A549 (cell line): ENCODE measurements around the gene GCK. TPM values are rescaled to one million over a fixed set of nuclear protein-coding genes. Genes with fewer than 3 reads are reported as not detected.

Source experiments
- ATAC-seq, 2 experiments: fragments of 200-7000 bp in 1 of 2; fragments of >200 bp in 1 of 2; cut with Nextera tagmentation in 1 of 2; cut with Tn5 transposase in 1 of 2; 3 replicates each; pipeline versions ENCODE4 v1.8.0 to v1.9.1; 2018 to 2020; ENCODE audit warnings: mild to moderate bottlenecking in 1 of 2, moderate library complexity in 1 of 2
- CTCF ChIA-PET: fragments of 300-600 bp; sonication (Branson Sonifier 250); formaldehyde crosslinking; extraction: SDS; loops from one replicate; lab custom pipeline; 2021; ENCODE audit warnings: antibody characterized with exemption, inconsistent platforms; lab: Yijun Ruan, JAX
- POLR2A ChIA-PET: fragments of 350-600 bp; formaldehyde crosslinking; extraction: SDS; loops from one replicate; lab custom pipeline; 2021; ENCODE audit warnings: antibody characterized with exemption, inconsistent platforms; lab: Yijun Ruan, JAX
- DNase-seq, 2 experiments: peaks; one replicate each; pipeline versions ENCODE4 v3.0.0 to v3.0.0-alpha.2; 2011 to 2016; ENCODE audit warnings: low read depth in 1 of 2, low spot score in 1 of 2
- FAIRE-seq: peaks from 2 replicates; lab custom pipeline; 2011; peaks lifted over from hg19 to GRCh38; lab: Jason Lieb, UNC
- H3K27ac ChIP-seq, 2 experiments: fragments of >200 bp; sonication (Bioruptor Twin); formaldehyde crosslinking; 3 replicates each; pipeline ENCODE4 v1.5.1; 2016 to 2017
- H3K4me1 ChIP-seq: fragments of >200 bp; sonication (Bioruptor Twin); formaldehyde crosslinking; 3 replicates; pipeline ENCODE4 v1.6.1; 2016
- H3K4me2 ChIP-seq: fragments of >200 bp; sonication (Bioruptor Twin); formaldehyde crosslinking; 3 replicates; pipeline ENCODE4 v1.6.1; 2016
- H3K4me3 ChIP-seq: fragments of >200 bp; sonication (Bioruptor Twin); formaldehyde crosslinking; 3 replicates; pipeline ENCODE4 v1.5.1; 2016
- H3K9me3 ChIP-seq: fragments of >200 bp; sonication (Bioruptor Twin); formaldehyde crosslinking; 3 replicates; pipeline ENCODE4 v1.6.1; 2016
- BHLHE40 ChIP-seq: IDR thresholded peaks from 2 replicates; pipeline ENCODE4 v1.6.1; 2012; ENCODE audit warnings: low read depth, low read length, inconsistent platforms
- CBX2 ChIP-seq: fragments of 200-600 bp; sonication (generic); IDR thresholded peaks from 2 replicates; pipeline ENCODE4 v1.6.1; 2016; ENCODE audit warnings: low read depth, mild to moderate bottlenecking, borderline replicate concordance
- EHMT2 ChIP-seq: fragments of 200-600 bp; sonication (generic); IDR thresholded peaks from 2 replicates; pipeline ENCODE4 v1.6.1; 2016; ENCODE audit warnings: antibody characterized with exemption, low read depth, mild to moderate bottlenecking, moderate library complexity
- FOSB ChIP-seq: fragments of 250-450 bp; sonication (Bioruptor Pico); IDR thresholded peaks from 2 replicates; pipeline ENCODE4 v1.5.0; 2020; ENCODE audit warnings: mild to moderate bottlenecking, moderate library complexity
- HDAC2 ChIP-seq: fragments of 200-600 bp; sonication (generic); IDR thresholded peaks from 2 replicates; pipeline ENCODE4 v1.6.1; 2016
- HOXB5 ChIP-seq: fragments of 250-450 bp; sonication (Bioruptor Pico); IDR thresholded peaks from 2 replicates; pipeline ENCODE4 v1.5.0; 2020; ENCODE audit warnings: mild to moderate bottlenecking, moderate library complexity
- JUNB ChIP-seq: fragments of >200 bp; sonication (Bioruptor Twin); formaldehyde crosslinking; IDR thresholded peaks from 2 replicates; pipeline ENCODE4 v1.6.1; 2016
- KDM1A ChIP-seq: fragments of 200-600 bp; sonication (generic); IDR thresholded peaks from 2 replicates; pipeline ENCODE4 v1.6.1; 2016; ENCODE audit warnings: low read depth, mild to moderate bottlenecking
- NFE2L2 ChIP-seq: fragments of 150-350 bp; conservative IDR thresholded peaks from 2 replicates; pipeline ENCODE4 v1.6.1; 2014; ENCODE audit warnings: low read length
- NPAS2 ChIP-seq: fragments of 250-450 bp; sonication (Bioruptor Pico); IDR thresholded peaks from 2 replicates; pipeline ENCODE4 v1.8.0; 2022; ENCODE audit warnings: mild to moderate bottlenecking, moderate library complexity, borderline replicate concordance
- RARB ChIP-seq: fragments of 250-450 bp; sonication (Bioruptor Pico); IDR thresholded peaks from 2 replicates; pipeline ENCODE4 v1.8.0; 2021; ENCODE audit warnings: mild to moderate bottlenecking, moderate library complexity
- SREBF2 ChIP-seq: fragments of 450-650 bp; IDR thresholded peaks from 2 replicates; pipeline ENCODE4 v1.6.1; 2014; ENCODE audit warnings: mild to moderate bottlenecking, moderate library complexity
- TFCP2L1 ChIP-seq: fragments of 250-450 bp; sonication (Bioruptor Pico); IDR thresholded peaks from 2 replicates; pipeline ENCODE4 v1.5.0; 2021; ENCODE audit warnings: mild to moderate bottlenecking
- ZNF302 ChIP-seq: fragments of 250-450 bp; sonication (Bioruptor Pico); IDR thresholded peaks from 2 replicates; pipeline ENCODE4 v1.9.0; 2021; ENCODE audit warnings: inconsistent platforms, mild to moderate bottlenecking, moderate library complexity
- ZSCAN20 ChIP-seq: fragments of 250-450 bp; sonication (Bioruptor Pico); IDR thresholded peaks from 2 replicates; pipeline ENCODE4 v1.8.0; 2022; ENCODE audit warnings: mild to moderate bottlenecking, moderate library complexity
- WGBS: methylation state at CpG from one replicate; pipeline ENCODE4 v1.1.6; 2017; ENCODE audit errors: missing lambda C conversion rate; 5-methylcytosine and 5-hydroxymethylcytosine counted together
- polyA plus RNA-seq, 4 experiments: library from polyadenylated mRNA; depleted of rRNA in 3 of 4; stranded (reverse); fragments of >200 nt; fragmentation: RNase III in 1 of 4; extraction: RNeasy Plus Mini Kit Qiagen cat#74134 plus additional on column Dnase treatment in 1 of 4; gene quantifications; 2 replicates in 3 of 4; 3 replicates in 1 of 4; pipeline ENCODE4 v1.2.3, GENCODE V29; 2011 to 2017
- TF ChIP-seq, protein P1 (sequence below): fragments of >200 bp; sonication (Bioruptor Twin); formaldehyde crosslinking; IDR thresholded peaks from 3 replicates; pipeline ENCODE4 v1.5.1; 2016
- TF ChIP-seq, protein P2 (sequence below): fragments of 250-450 bp; sonication (Bioruptor Pico); IDR thresholded peaks from 2 replicates; pipeline ENCODE4 v1.5.0; 2020; ENCODE audit warnings: low read depth, mild to moderate bottlenecking, moderate library complexity
- TF ChIP-seq, protein P3 (sequence below): fragments of 150-350 bp; IDR thresholded peaks from 2 replicates; pipeline ENCODE4 v1.6.1; 2014; ENCODE audit warnings: low read depth, mild to moderate bottlenecking, low read length
- TF ChIP-seq, protein P4 (sequence below): fragments of 200-600 bp; sonication (generic); IDR thresholded peaks from 2 replicates; pipeline ENCODE4 v1.6.1; 2016; ENCODE audit warnings: antibody characterized with exemption, mild to moderate bottlenecking, moderate library complexity
- TF ChIP-seq, protein P5 (sequence below): fragments of 250-450 bp; sonication (Bioruptor Pico); IDR thresholded peaks from 2 replicates; pipeline ENCODE4 v1.5.0; 2021; ENCODE audit warnings: mild to moderate bottlenecking, moderate library complexity, borderline replicate concordance
- TF ChIP-seq, protein P6 (sequence below): fragments of 450-650 bp; IDR thresholded peaks from 2 replicates; pipeline ENCODE4 v1.6.1; 2014; ENCODE audit warnings: antibody characterized with exemption
- TF ChIP-seq, protein P7 (sequence below): fragments of >200 bp; sonication (Bioruptor Twin); formaldehyde crosslinking; IDR thresholded peaks from 3 replicates; pipeline ENCODE4 v1.6.1; 2016
- TF ChIP-seq, protein P8 (sequence below): IDR thresholded peaks from 2 replicates; pipeline ENCODE4 v1.6.1; 2012

The GCK gene
- polyA plus RNA-seq, 2 of the 4 experiments (the other 2 are of a cell fraction): 0.12 TPM; not detected in 1

DNA sequence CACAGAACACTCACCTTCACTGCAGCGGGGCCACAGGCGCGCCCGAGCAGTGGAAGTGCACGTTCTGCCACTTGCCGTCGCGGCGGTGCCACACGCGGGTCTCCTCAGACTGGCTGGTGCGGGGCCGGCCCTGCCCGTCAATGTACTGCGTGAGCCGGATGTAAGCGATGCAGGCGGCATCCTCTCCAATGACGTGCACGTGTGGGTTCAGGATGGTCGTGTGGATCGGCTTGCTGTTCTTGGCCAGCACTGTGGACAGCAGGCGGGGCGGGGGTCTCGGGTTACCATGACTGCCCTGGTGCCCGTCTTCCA lies 30.8 kb upstream of the GCK start:
- H3K4me1 ChIP-seq: no peaks in the 10 kb centered on the region
- DNase-seq: no peak
- H3K9me3 ChIP-seq: no peaks in the 10 kb centered on the region
- no peak for ATAC-seq
- no peak for FAIRE-seq
- no peak overlapping the region for H3K4me2 ChIP-seq
- no peak for TF ChIP-seq KDM1A
- TF ChIP-seq, protein P1, sequence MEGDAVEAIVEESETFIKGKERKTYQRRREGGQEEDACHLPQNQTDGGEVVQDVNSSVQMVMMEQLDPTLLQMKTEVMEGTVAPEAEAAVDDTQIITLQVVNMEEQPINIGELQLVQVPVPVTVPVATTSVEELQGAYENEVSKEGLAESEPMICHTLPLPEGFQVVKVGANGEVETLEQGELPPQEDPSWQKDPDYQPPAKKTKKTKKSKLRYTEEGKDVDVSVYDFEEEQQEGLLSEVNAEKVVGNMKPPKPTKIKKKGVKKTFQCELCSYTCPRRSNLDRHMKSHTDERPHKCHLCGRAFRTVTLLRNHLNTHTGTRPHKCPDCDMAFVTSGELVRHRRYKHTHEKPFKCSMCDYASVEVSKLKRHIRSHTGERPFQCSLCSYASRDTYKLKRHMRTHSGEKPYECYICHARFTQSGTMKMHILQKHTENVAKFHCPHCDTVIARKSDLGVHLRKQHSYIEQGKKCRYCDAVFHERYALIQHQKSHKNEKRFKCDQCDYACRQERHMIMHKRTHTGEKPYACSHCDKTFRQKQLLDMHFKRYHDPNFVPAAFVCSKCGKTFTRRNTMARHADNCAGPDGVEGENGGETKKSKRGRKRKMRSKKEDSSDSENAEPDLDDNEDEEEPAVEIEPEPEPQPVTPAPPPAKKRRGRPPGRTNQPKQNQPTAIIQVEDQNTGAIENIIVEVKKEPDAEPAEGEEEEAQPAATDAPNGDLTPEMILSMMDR: no peak
- TF ChIP-seq NFE2L2: no peak
- no peak for TF ChIP-seq BHLHE40
- TF ChIP-seq, protein P2, sequence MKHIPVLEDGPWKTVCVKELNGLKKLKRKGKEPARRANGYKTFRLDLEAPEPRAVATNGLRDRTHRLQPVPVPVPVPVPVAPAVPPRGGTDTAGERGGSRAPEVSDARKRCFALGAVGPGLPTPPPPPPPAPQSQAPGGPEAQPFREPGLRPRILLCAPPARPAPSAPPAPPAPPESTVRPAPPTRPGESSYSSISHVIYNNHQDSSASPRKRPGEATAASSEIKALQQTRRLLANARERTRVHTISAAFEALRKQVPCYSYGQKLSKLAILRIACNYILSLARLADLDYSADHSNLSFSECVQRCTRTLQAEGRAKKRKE (CRISPR knock-in tag): no peak
- TF ChIP-seq ZNF302: no peak
- TF ChIP-seq RARB (CRISPR knock-in tag): no peak
- TF ChIP-seq FOSB (CRISPR knock-in tag): no peak
- no peak for TF ChIP-seq CBX2
- no peak for TF ChIP-seq HOXB5 (CRISPR knock-in tag)
- TF ChIP-seq, all 56 proteins: peak for 0
- H3K4me3 ChIP-seq: no peak overlapping the region
- CTCF ChIA-PET: interaction anchor here (2.0 kb wide), 1 partner anchor 21 kb away, joined by 12 read pairs; no protein-coding TSS in a partner anchor
- POLR2A ChIA-PET: no interaction called here
- no peak overlapping the region for H3K27ac ChIP-seq
- 87% methylated on average over 26 of the region's 26 CpGs for WGBS

DNA sequence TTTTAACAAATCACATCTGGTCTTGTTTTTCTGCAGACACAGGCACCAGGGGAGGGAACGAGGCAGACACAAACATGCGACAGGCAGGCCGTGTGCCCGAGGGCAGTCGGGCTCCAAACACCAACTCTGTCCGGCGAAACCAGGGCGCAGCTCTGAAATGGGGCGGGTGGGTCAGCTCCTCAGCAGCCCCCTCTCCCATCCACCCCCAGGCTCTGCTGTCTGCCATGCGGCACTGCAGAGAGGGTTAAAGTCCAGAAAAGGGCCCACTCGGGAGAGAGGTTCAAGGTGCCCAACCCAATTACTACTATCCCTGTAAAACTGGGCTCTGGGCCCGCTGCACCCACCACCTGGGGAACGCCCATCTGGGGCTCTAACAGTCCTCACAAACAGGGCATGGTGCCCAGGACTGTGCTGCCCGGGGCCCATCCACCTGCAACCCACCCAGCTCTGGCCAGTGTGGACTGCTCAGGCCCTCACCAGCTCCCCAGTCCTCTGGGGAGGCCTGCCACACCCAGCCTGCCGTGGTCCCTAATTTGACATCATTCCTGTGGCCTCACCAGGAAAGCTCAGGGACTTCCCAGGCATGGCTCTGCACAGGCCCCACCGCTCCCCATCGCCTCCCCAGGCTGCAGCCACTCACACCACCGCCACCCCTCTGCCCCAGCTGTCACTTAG lies 30.3 kb upstream of the GCK start:
- H3K4me1 ChIP-seq: no peaks in the 10 kb centered on the region
- no peak overlapping the region for H3K4me2 ChIP-seq
- POLR2A ChIA-PET: no interaction called here
- TF ChIP-seq JUNB (no peak), TFCP2L1 (CRISPR knock-in tag) (no peak), NPAS2 (no peak), KDM1A (no peak), SREBF2 (no peak), EHMT2 (no peak), ZSCAN20 (CRISPR knock-in tag) (no peak), HDAC2 (no peak), BHLHE40 (no peak)
- TF ChIP-seq, protein P3, sequence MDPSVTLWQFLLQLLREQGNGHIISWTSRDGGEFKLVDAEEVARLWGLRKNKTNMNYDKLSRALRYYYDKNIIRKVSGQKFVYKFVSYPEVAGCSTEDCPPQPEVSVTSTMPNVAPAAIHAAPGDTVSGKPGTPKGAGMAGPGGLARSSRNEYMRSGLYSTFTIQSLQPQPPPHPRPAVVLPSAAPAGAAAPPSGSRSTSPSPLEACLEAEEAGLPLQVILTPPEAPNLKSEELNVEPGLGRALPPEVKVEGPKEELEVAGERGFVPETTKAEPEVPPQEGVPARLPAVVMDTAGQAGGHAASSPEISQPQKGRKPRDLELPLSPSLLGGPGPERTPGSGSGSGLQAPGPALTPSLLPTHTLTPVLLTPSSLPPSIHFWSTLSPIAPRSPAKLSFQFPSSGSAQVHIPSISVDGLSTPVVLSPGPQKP: no peak
- TF ChIP-seq, protein P4, sequence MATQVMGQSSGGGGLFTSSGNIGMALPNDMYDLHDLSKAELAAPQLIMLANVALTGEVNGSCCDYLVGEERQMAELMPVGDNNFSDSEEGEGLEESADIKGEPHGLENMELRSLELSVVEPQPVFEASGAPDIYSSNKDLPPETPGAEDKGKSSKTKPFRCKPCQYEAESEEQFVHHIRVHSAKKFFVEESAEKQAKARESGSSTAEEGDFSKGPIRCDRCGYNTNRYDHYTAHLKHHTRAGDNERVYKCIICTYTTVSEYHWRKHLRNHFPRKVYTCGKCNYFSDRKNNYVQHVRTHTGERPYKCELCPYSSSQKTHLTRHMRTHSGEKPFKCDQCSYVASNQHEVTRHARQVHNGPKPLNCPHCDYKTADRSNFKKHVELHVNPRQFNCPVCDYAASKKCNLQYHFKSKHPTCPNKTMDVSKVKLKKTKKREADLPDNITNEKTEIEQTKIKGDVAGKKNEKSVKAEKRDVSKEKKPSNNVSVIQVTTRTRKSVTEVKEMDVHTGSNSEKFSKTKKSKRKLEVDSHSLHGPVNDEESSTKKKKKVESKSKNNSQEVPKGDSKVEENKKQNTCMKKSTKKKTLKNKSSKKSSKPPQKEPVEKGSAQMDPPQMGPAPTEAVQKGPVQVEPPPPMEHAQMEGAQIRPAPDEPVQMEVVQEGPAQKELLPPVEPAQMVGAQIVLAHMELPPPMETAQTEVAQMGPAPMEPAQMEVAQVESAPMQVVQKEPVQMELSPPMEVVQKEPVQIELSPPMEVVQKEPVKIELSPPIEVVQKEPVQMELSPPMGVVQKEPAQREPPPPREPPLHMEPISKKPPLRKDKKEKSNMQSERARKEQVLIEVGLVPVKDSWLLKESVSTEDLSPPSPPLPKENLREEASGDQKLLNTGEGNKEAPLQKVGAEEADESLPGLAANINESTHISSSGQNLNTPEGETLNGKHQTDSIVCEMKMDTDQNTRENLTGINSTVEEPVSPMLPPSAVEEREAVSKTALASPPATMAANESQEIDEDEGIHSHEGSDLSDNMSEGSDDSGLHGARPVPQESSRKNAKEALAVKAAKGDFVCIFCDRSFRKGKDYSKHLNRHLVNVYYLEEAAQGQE: no peak
- TF ChIP-seq, protein P5, sequence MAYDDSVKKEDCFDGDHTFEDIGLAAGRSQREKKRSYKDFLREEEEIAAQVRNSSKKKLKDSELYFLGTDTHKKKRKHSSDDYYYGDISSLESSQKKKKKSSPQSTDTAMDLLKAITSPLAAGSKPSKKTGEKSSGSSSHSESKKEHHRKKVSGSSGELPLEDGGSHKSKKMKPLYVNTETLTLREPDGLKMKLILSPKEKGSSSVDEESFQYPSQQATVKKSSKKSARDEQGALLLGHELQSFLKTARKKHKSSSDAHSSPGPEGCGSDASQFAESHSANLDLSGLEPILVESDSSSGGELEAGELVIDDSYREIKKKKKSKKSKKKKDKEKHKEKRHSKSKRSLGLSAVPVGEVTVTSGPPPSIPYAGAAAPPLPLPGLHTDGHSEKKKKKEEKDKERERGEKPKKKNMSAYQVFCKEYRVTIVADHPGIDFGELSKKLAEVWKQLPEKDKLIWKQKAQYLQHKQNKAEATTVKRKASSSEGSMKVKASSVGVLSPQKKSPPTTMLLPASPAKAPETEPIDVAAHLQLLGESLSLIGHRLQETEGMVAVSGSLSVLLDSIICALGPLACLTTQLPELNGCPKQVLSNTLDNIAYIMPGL (CRISPR knock-in tag): no peak
- TF ChIP-seq, protein P6, sequence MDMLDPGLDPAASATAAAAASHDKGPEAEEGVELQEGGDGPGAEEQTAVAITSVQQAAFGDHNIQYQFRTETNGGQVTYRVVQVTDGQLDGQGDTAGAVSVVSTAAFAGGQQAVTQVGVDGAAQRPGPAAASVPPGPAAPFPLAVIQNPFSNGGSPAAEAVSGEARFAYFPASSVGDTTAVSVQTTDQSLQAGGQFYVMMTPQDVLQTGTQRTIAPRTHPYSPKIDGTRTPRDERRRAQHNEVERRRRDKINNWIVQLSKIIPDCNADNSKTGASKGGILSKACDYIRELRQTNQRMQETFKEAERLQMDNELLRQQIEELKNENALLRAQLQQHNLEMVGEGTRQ: no peak
- TF ChIP-seq, protein P7, sequence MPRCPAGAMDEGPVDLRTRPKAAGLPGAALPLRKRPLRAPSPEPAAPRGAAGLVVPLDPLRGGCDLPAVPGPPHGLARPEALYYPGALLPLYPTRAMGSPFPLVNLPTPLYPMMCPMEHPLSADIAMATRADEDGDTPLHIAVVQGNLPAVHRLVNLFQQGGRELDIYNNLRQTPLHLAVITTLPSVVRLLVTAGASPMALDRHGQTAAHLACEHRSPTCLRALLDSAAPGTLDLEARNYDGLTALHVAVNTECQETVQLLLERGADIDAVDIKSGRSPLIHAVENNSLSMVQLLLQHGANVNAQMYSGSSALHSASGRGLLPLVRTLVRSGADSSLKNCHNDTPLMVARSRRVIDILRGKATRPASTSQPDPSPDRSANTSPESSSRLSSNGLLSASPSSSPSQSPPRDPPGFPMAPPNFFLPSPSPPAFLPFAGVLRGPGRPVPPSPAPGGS: no peak
- TF ChIP-seq, protein P8, sequence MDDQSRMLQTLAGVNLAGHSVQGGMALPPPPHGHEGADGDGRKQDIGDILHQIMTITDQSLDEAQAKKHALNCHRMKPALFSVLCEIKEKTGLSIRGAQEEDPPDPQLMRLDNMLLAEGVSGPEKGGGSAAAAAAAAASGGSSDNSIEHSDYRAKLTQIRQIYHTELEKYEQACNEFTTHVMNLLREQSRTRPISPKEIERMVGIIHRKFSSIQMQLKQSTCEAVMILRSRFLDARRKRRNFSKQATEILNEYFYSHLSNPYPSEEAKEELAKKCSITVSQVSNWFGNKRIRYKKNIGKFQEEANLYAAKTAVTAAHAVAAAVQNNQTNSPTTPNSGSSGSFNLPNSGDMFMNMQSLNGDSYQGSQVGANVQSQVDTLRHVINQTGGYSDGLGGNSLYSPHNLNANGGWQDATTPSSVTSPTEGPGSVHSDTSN: no peak
- DNase-seq: no peak
- ATAC-seq: no peak
- H3K27ac ChIP-seq: no peak overlapping the region
- H3K9me3 ChIP-seq: no peaks in the 10 kb centered on the region
- no peak for FAIRE-seq
- H3K4me3 ChIP-seq: no peak overlapping the region
- CTCF ChIA-PET: interaction anchor here (1.2 to 2.0 kb wide), 2 partner anchors 21 to 258 kb away, joined by 4 to 12 read pairs; no protein-coding TSS in a partner anchor
- WGBS: 79% methylated on average over 11 of the region's 18 CpGs
